PC-9 (cell line): ENCODE measurements around the gene ZNF423. TPM values are rescaled to one million over a fixed set of nuclear protein-coding genes. Genes with fewer than 3 reads are reported as not detected.
"Not testable (repeated sequence)": the region's sequence is repeated elsewhere in the genome, so short reads cannot be mapped to it uniquely, and the experiment has no call there.

Experiments used
- BruUV-seq: library from RNA; stranded (reverse); fragments of 400-500 nt; replicated peaks from 2 replicates; lab custom pipeline; 2021; lab: Mats Ljungman, UMichigan
- CTCF ChIA-PET: fragments of 300-600 bp; sonication (Branson Sonifier 250); formaldehyde crosslinking; loops from one replicate; lab custom pipeline; 2022; ENCODE audit warnings: antibody characterized with exemption; lab: Charles Lee
- POLR2A ChIA-PET: fragments of 300-600 bp; sonication (Branson Sonifier 250); formaldehyde crosslinking; loops from one replicate; lab custom pipeline; 2022; ENCODE audit warnings: antibody characterized with exemption; ENCODE audit not compliant: unreplicated experiment; lab: Charles Lee
- DNase-seq, 2 experiments: peaks; one replicate each; pipeline versions ENCODE4 v3.0.0 to v3.0.0-alpha.2; 2015 to 2022; ENCODE audit warnings: mixed read lengths in 1 of 2
- H2AFZ ChIP-seq: fragments of 200-600 bp; sonication (generic); 2 replicates; pipeline ENCODE4 v1.8.1; 2017; ENCODE audit warnings: antibody characterized with exemption
- H3F3A ChIP-seq: fragments of 200-600 bp; sonication (generic); 2 replicates; pipeline ENCODE4 v1.8.1; 2017; ENCODE audit warnings: antibody characterized with exemption, mild to moderate bottlenecking, low read depth; ENCODE audit not compliant: insufficient read depth
- H3K27ac ChIP-seq: fragments of 200-600 bp; sonication (generic); 2 replicates; pipeline ENCODE4 v1.6.1; 2016; ENCODE audit warnings: mixed run types
- H3K27me3 ChIP-seq: fragments of 200-600 bp; sonication (generic); 2 replicates; pipeline ENCODE4 v1.6.1; 2016; ENCODE audit warnings: low read depth, mixed run types; ENCODE audit not compliant: insufficient read depth
- H3K36me3 ChIP-seq: fragments of 200-600 bp; sonication (generic); 2 replicates; pipeline ENCODE4 v1.6.1; 2016; ENCODE audit warnings: low read depth, mixed run types
- H3K4me1 ChIP-seq: fragments of 200-600 bp; sonication (generic); replicated peaks from 2 replicates; pipeline ENCODE4 v1.6.1; 2016; ENCODE audit warnings: mixed run types; ENCODE audit not compliant: insufficient read depth
- H3K4me2 ChIP-seq: fragments of 200-600 bp; sonication (generic); 2 replicates; pipeline ENCODE4 v1.6.1; 2017; ENCODE audit warnings: mixed run types
- H3K4me3 ChIP-seq: fragments of 200-600 bp; sonication (generic); 2 replicates; pipeline ENCODE4 v1.6.1; 2016; ENCODE audit warnings: mixed run types
- H3K79me2 ChIP-seq: fragments of 200-600 bp; sonication (generic); 2 replicates; pipeline ENCODE4 v1.6.1; 2017; ENCODE audit warnings: low read depth, mixed run types
- H3K9me2 ChIP-seq: fragments of 200-600 bp; sonication (generic); 2 replicates; pipeline ENCODE4 v1.8.1; 2017; ENCODE audit warnings: mild to moderate bottlenecking; ENCODE audit not compliant: insufficient read depth
- H3K9me3 ChIP-seq: fragments of 200-600 bp; sonication (generic); 2 replicates; pipeline ENCODE4 v1.8.1; 2016; ENCODE audit warnings: low read depth; ENCODE audit not compliant: insufficient read depth
- H4K20me1 ChIP-seq: fragments of 200-600 bp; sonication (generic); 2 replicates; pipeline ENCODE4 v1.8.1; 2017; ENCODE audit not compliant: insufficient read depth
- CTCF ChIP-seq: fragments of 200-600 bp; sonication (generic); conservative IDR thresholded peaks from 2 replicates; pipeline ENCODE4 v1.6.1; 2017; ENCODE audit warnings: mixed run types, antibody characterized with exemption, mild to moderate bottlenecking, moderate library complexity
- EZH2 ChIP-seq: fragments of 200-600 bp; sonication (generic); IDR thresholded peaks from 2 replicates; pipeline ENCODE4 v1.8.0; 2017; ENCODE audit warnings: antibody characterized with exemption, low read depth
- intact Hi-C: fragments of 100-400 bp; cut with micrococcal nuclease; formaldehyde crosslinking; loops from one replicate; pipeline ENCODE4 v1.10.0; 2022; ENCODE audit not compliant: unreplicated experiment
- total RNA-seq: library from RNA; stranded (reverse); gene quantifications from 2 replicates; pipeline ENCODE4 v1.2.3, GENCODE V29; 2021

ZNF423 gene
- total RNA-seq, 1 experiment from 2014 or later: not detected

GRCh38 chr16:49881890-49882289 is 26.0 kb upstream of the ZNF423 start:
- Histone ChIP-seq H3F3A (no peaks in the 10 kb centered on the region), H3K4me1 (no peaks in the 10 kb centered on the region), H3K4me3 (no peak overlapping the region), H3K9me3 (no peaks in the 10 kb centered on the region), H3K79me2 (no peaks in the 10 kb centered on the region), H3K4me2 (no peak overlapping the region), H3K9me2 (no peaks in the 10 kb centered on the region), H2AFZ (no peak overlapping the region), H3K36me3 (no peaks in the 10 kb centered on the region), H4K20me1 (no peaks in the 10 kb centered on the region), H3K27me3 (peaks cover 88% of the 10 kb centered on the region), H3K27ac (no peak overlapping the region)
- intact Hi-C loops: no loop called here
- no TSS peak for BruUV-seq
- ChIA-PET POLR2A (no interaction called here), CTCF (no interaction called here)
- DNase-seq: no peak
- TF ChIP-seq EZH2: no peak
- TF ChIP-seq CTCF: no peak

- H3K79me2 ChIP-seq, H3K4me2 ChIP-seq, POLR2A ChIA-PET, H2AFZ ChIP-seq, H4K20me1 ChIP-seq, H3K9me3 ChIP-seq, DNase-seq, H3K4me1 ChIP-seq, H3K9me2 ChIP-seq, intact Hi-C loops, H3K4me3 ChIP-seq, H3K36me3 ChIP-seq, H3F3A ChIP-seq, H3K27ac ChIP-seq, CTCF ChIA-PET, BruUV-seq: not testable (repeated sequence)
- peaks cover 72% of the 10 kb centered on the region for H3K27me3 ChIP-seq
These were observed 22.6 kb upstream of the ZNF423 start for GRCh38 chr16:49878540-49878939.

- H3K36me3 ChIP-seq: no peaks in the 10 kb centered on the region
- no peaks in the 10 kb centered on the region for H4K20me1 ChIP-seq
- intact Hi-C loops: no loop called here
- BruUV-seq: no TSS peak
- no peaks in the 10 kb centered on the region for H3K9me2 ChIP-seq
- H3K27me3 ChIP-seq: peaks cover 73% of the 10 kb centered on the region
- ChIA-PET CTCF (interaction anchor here (0.7 kb wide), 1 partner anchor 190 kb away, joined by 6 read pairs; no protein-coding TSS in a partner anchor), POLR2A (no interaction called here)
- no peaks in the 10 kb centered on the region for H3K4me1 ChIP-seq
- H3K9me3 ChIP-seq: no peaks in the 10 kb centered on the region
- no peak overlapping the region for H3K4me3 ChIP-seq
- no peak overlapping the region for H2AFZ ChIP-seq
- no peaks in the 10 kb centered on the region for H3F3A ChIP-seq
- no peaks in the 10 kb centered on the region for H3K79me2 ChIP-seq
- no peak for DNase-seq
- H3K27ac ChIP-seq: no peak overlapping the region
- TF ChIP-seq CTCF (peak; percentile 67), EZH2 (no peak)
- no peak overlapping the region for H3K4me2 ChIP-seq
These were observed 20.8 kb upstream of the ZNF423 start for GRCh38 chr16:49876716-49877129.
